Fibroblast of skin of left quadriceps (primary cell): ENCODE data around the gene PLD5.
"Not testable (repeated sequence)": the region's sequence is repeated elsewhere in the genome, so short reads cannot be mapped to it uniquely, and the experiment has no call there.

Source experiments
- DNase-seq, 2 experiments: peaks; one replicate each; pipeline ENCODE4 v3.0.0-alpha.2; 2013; ENCODE audit warnings: low read depth in 2 of 2

The PLD5 gene

GRCh38 chr1:242212961-242213360, 311.5 kb downstream of the PLD5 start:
- DNase-seq = not testable (repeated sequence)

- DNase-seq = no peak
These were observed 312.1 kb downstream of the PLD5 start for GRCh38 chr1:242212401-242212800.

GRCh38 chr1:242211254-242212022, 313.1 kb downstream of the PLD5 start:
- no peak for DNase-seq

- not testable (repeated sequence) for DNase-seq
These were observed 314.2 kb downstream of the PLD5 start for GRCh38 chr1:242210316-242210715.

- DNase-seq = no peak
These were observed 315.4 kb downstream of the PLD5 start for GRCh38 chr1:242209063-242209462.

- DNase-seq = no peak
These were observed 316.5 kb downstream of the PLD5 start for GRCh38 chr1:242208021-242208420.

GRCh38 chr1:242206994-242207393, 317.5 kb downstream of the PLD5 start:
- DNase-seq = no peak

GRCh38 chr1:242205622-242206489, 318.6 kb downstream of the PLD5 start:
- DNase-seq = no peak

- DNase-seq = no peak
These were observed 321.2 kb downstream of the PLD5 start for GRCh38 chr1:242203262-242203661.

GRCh38 chr1:242201090-242201489, 323.4 kb downstream of the PLD5 start:
- DNase-seq = no peak

- no peak for DNase-seq
These were observed 324.6 kb downstream of the PLD5 start for GRCh38 chr1:242199776-242200458.

- no peak for DNase-seq
These were observed 326.3 kb downstream of the PLD5 start for GRCh38 chr1:242197907-242198820.

GRCh38 chr1:242196914-242197313, 327.6 kb downstream of the PLD5 start:
- DNase-seq = no peak

GRCh38 chr1:242196101-242196500, 328.4 kb downstream of the PLD5 start:
- DNase-seq = no peak

- DNase-seq = no peak
These were observed 334.9 kb downstream of the PLD5 start for GRCh38 chr1:242189591-242189990.

- no peak for DNase-seq
These were observed 336.7 kb downstream of the PLD5 start for GRCh38 chr1:242187816-242188215.

- no peak for DNase-seq
These were observed 337.3 kb downstream of the PLD5 start for GRCh38 chr1:242187171-242187570.

- DNase-seq = no peak
These were observed 338.8 kb downstream of the PLD5 start for GRCh38 chr1:242185731-242186130.

- DNase-seq = no peak
These were observed 339.5 kb downstream of the PLD5 start for GRCh38 chr1:242184955-242185354.

GRCh38 chr1:242179767-242180166, 344.7 kb downstream of the PLD5 start:
- not testable (repeated sequence) for DNase-seq
